SIG-M5 treated with dmso at 0.1 percent for 504 hours (cell line): Measurements from ENCODE around the gene PPARA.
"Not testable (repeated sequence)": the region's sequence is repeated elsewhere in the genome, so short reads cannot be mapped to it uniquely, and the experiment has no call there.

Experiments used
- DNase-seq: peaks from one replicate; lab custom pipeline; 2025; ENCODE audit not compliant: unreplicated experiment; lab: John Stamatoyannopoulos, UW

PPARA gene

GRCh38 chr22:46125816-46126765 lies 24.2 kb upstream of the PPARA start:
- DNase-seq: no peak

DNA sequence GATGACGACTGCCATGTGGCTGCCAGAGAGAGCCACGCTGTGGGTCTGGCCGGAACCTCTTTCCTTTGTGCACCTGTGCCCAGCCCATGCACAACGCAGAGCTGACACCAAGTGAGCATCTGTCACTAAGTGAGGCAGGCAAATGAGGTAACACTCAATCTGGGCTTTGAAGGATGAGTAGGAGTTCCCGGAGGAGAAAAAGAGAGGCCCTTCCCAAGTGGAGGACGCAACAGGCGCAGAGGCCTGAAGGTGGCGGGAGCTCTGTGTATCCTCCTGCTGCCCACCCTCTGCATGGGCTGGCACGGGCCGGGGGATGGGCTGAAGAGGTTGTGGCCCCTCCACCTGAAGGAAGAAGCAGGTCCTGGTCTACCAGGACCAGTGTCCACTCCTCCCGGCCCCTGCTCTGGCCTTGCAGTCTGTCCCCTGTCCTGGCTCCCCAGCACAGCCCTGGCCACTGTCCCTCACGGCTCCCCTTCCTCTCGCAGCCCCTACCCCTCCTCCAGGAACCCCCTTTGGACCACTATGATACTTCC lies 23.4 kb upstream of the PPARA start:
- no peak for DNase-seq

- DNase-seq: no peak
These were observed 22.8 kb upstream of the PPARA start for GRCh38 chr22:46127556-46127955.

DNA sequence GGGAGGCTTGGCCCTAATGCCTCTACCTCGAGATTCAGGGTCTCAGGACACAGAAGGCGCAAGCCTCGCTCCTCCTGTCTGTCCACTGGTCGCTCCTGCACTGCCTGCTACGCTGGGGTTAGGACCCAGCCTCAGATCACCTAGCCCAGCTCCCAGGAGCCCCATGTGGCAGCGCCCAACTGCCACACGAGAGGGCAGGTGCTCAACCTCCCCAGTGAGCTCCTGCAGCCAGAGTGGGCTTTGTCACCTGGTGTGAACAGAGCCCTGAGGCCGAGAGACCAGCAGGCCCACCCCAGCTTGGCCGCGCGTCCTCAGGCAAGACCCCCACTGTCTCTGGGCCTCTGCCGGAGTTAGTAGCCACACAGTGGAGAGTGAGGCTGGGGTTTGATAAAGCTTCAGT lies 21.7 kb upstream of the PPARA start:
- DNase-seq: no peak

- DNase-seq: peak; percentile 66
These were observed 20.8 kb upstream of the PPARA start for GRCh38 chr22:46129390-46130041.

DNA sequence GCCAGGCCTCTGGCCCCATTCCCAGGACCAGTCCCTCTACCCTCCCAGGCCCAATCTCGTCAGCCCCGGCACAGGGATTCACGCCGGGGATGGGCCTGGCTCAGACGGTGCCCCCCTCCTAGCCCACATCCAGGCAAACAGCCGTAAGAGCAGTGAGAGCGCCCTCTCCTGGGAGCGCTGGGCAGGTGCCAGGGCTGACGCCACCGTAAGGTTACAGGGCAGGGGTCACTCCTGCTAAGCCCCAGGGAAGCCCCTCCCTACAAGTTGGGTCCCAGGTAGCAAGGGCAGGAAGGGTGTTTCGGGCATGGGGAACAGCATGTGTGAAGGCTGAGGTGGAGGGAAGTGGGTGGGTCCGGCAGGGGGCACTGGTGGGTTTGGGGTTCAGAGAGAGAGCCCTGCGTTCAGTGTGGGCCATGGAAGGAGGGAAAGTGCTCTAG lies 19.2 kb upstream of the PPARA start:
- DNase-seq: no peak

- DNase-seq: not testable (repeated sequence)
These were observed 18.0 kb upstream of the PPARA start for GRCh38 chr22:46132193-46132829.

GRCh38 chr22:46132830-46133587 lies 17.3 kb upstream of the PPARA start:
- no peak for DNase-seq

GRCh38 chr22:46133588-46133855 lies 16.8 kb upstream of the PPARA start:
- DNase-seq: no peak

- DNase-seq: no peak
These were observed 16.1 kb upstream of the PPARA start for GRCh38 chr22:46134111-46134705.

GRCh38 chr22:46135611-46136485 lies 14.5 kb upstream of the PPARA start:
- no peak for DNase-seq

GRCh38 chr22:46136486-46137217 lies 13.7 kb upstream of the PPARA start:
- no peak for DNase-seq

DNA sequence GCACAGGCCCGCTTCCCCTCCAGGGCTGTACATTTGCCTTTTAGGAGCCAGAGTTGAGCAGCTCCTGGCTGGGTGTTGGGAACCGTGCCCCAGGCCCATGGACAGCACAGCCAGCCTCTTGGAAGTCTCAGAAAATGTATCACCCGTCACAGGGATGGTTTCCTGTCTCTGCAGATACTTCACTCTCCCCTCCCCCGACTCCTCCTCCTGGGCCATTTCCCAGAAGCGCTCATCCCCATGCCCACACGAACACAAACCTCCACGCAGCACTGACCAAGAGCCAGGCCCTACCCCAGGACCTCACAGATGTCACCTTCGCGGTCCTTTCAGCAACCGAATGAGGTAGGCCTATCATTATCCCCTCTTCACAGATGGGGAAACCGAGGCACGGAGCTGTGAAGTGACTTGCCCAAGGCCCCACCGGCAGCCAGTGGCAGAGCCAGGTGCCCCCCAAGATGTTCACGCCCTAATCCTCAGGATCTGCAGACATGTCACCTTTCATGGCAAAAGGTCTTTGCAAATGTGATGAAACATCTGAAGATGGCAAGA lies 13.0 kb upstream of the PPARA start:
- no peak for DNase-seq

DNA sequence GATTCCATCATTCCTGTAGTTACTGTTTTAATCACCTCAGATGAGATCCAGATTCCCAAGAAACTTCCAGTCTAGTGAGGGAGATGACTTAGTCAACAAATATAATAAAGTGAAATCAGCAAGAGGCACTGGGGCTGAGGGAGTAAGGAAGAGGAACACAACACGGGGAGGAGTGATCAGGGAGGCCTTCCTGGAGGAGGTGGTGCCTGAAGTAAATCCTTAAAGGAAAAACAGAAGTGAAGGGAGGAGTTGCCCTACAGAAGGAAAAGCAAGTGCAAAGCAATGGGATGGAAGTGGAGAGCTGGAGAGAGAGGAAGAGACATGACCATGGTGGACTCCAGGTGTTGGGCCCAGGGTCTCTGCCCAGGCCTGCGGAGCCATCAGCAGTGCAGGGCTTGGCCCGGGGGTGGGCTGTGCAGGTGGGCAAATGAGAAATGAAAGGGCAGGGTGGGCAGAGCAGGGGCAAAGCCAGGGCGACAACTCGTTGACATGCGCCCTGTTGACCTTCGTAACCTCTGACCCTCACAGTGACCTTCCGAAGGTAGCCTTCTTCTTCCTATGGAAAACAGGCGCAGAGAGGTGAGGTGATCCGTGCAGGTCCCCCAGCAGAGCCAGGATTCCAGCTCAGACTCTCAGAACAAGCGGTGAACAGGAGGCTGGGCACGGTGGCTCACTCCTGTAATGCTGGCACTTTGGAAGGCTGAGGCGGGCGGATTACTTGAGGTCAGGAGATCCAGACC lies 12.1 kb upstream of the PPARA start:
- no peak for DNase-seq

GRCh38 chr22:46139417-46139816 lies 10.9 kb upstream of the PPARA start:
- not testable (repeated sequence) for DNase-seq

GRCh38 chr22:46139895-46140350 lies 10.4 kb upstream of the PPARA start:
- DNase-seq: no peak

- no peak for DNase-seq
These were observed 9.1 kb upstream of the PPARA start for GRCh38 chr22:46140989-46141928.
